Mesenchymal stem cell (in vitro differentiated cells and primary cell): ENCODE results near the gene NMD3.

Source experiments
- DNase-seq: peaks from one replicate; pipeline ENCODE4 v3.0.0-alpha.2; 2013
- H2AFZ ChIP-seq: one replicate; pipeline ENCODE4 v1.6.1; 2013; ENCODE audit warnings: low read depth, mild to moderate bottlenecking, control low read depth, inconsistent platforms, low read length, moderate library complexity
- H2AK5ac ChIP-seq: 2 replicates; pipeline ENCODE4 v1.6.1; 2013; ENCODE audit warnings: low read length, moderate library complexity, mild to moderate bottlenecking, inconsistent platforms; ENCODE audit not compliant: severe bottlenecking
- H2BK120ac ChIP-seq: one replicate; pipeline ENCODE4 v1.6.1; 2013; ENCODE audit warnings: low read depth, mild to moderate bottlenecking, inconsistent platforms, low read length, moderate library complexity
- H2BK12ac ChIP-seq, 2 experiments: one replicate each; pipeline ENCODE4 v1.6.1; 2013; ENCODE audit warnings: inconsistent platforms in 2 of 2, low read length in 2 of 2, mild to moderate bottlenecking in 2 of 2, moderate library complexity in 2 of 2, control low read depth in 1 of 2
- H2BK15ac ChIP-seq: one replicate; pipeline ENCODE4 v1.6.1; 2013; ENCODE audit warnings: mild to moderate bottlenecking, low read depth, inconsistent platforms; ENCODE audit not compliant: poor library complexity, severe bottlenecking
- H2BK5ac ChIP-seq: 2 replicates; pipeline ENCODE4 v1.6.1; 2013; ENCODE audit warnings: low read depth, mild to moderate bottlenecking, low read length, control low read depth, inconsistent platforms; ENCODE audit not compliant: poor library complexity, severe bottlenecking
- H3K14ac ChIP-seq, 2 experiments: one replicate each; pipeline ENCODE4 v1.6.1; 2013; ENCODE audit warnings: inconsistent platforms in 2 of 2, low read length in 2 of 2, control low read depth in 1 of 2, mild to moderate bottlenecking in 1 of 2, moderate library complexity in 1 of 2
- H3K18ac ChIP-seq, 2 experiments: one replicate each; pipeline ENCODE4 v1.6.1; 2013; ENCODE audit warnings: inconsistent platforms in 2 of 2, low read length in 2 of 2, control low read depth in 1 of 2, low read depth in 1 of 2, mild to moderate bottlenecking in 1 of 2
- H3K23ac ChIP-seq, 2 experiments: one replicate each; pipeline ENCODE4 v1.6.1; 2013; ENCODE audit warnings: inconsistent platforms in 2 of 2, low read length in 2 of 2, mild to moderate bottlenecking in 2 of 2, moderate library complexity in 2 of 2, control low read depth in 1 of 2
- H3K27ac ChIP-seq: 2 replicates; pipeline ENCODE4 v1.5.1; 2013; ENCODE audit warnings: mild to moderate bottlenecking, moderate library complexity, low read length, control low read depth, inconsistent platforms; ENCODE audit not compliant: poor library complexity, severe bottlenecking
- H3K27me3 ChIP-seq, 2 experiments: 2 replicates each; pipeline versions ENCODE4 v1.6.1 to v1.7.0; 2013; ENCODE audit warnings: low read length in 2 of 2, mild to moderate bottlenecking in 2 of 2, moderate library complexity in 2 of 2, control low read depth in 1 of 2, inconsistent platforms in 1 of 2; ENCODE audit not compliant: control insufficient read depth in 1 of 2, insufficient read depth in 1 of 2
- H3K36me3 ChIP-seq, 2 experiments: 2 replicates each; pipeline versions ENCODE4 v1.6.1 to v1.7.0; 2013; ENCODE audit warnings: low read length in 2 of 2, control low read depth in 1 of 2, inconsistent platforms in 1 of 2, low read depth in 1 of 2, mild to moderate bottlenecking in 1 of 2; ENCODE audit not compliant: insufficient read depth in 2 of 2, control insufficient read depth in 1 of 2
- H3K4ac ChIP-seq, 2 experiments: one replicate each; pipeline ENCODE4 v1.6.1; 2013; ENCODE audit warnings: inconsistent platforms in 2 of 2, low read length in 2 of 2, mild to moderate bottlenecking in 2 of 2, moderate library complexity in 2 of 2, control low read depth in 1 of 2, low read depth in 1 of 2
- H3K4me1 ChIP-seq: 2 replicates; pipeline ENCODE4 v1.6.1; 2013; ENCODE audit warnings: low read depth, low read length, control low read depth; ENCODE audit not compliant: control insufficient read depth, insufficient read depth
- H3K4me2 ChIP-seq: 2 replicates; pipeline ENCODE4 v1.6.1; 2013; ENCODE audit warnings: low read length, mild to moderate bottlenecking, inconsistent platforms; ENCODE audit not compliant: poor library complexity, severe bottlenecking
- H3K4me3 ChIP-seq, 2 experiments: 2 replicates each; pipeline versions ENCODE4 v1.5.1 to v1.7.0; 2013; ENCODE audit warnings: low read length in 2 of 2, mild to moderate bottlenecking in 2 of 2, control low read depth in 1 of 2, low read depth in 1 of 2; ENCODE audit not compliant: insufficient read depth in 1 of 2
- H3K79me1 ChIP-seq: replicated peaks from 2 replicates; pipeline ENCODE4 v1.6.1; 2013; ENCODE audit warnings: mild to moderate bottlenecking, control low read depth, low read length, inconsistent platforms; ENCODE audit not compliant: poor library complexity, severe bottlenecking
- H3K9ac ChIP-seq: 2 replicates; pipeline ENCODE4 v1.7.0; 2013; ENCODE audit warnings: mild to moderate bottlenecking, low read length, moderate library complexity
- H3K9me3 ChIP-seq: 2 replicates; pipeline ENCODE4 v1.7.0; 2013; ENCODE audit warnings: mild to moderate bottlenecking, low read length; ENCODE audit not compliant: control insufficient read depth
- H4K8ac ChIP-seq: one replicate; pipeline ENCODE4 v1.6.1; 2013; ENCODE audit warnings: inconsistent platforms, mild to moderate bottlenecking, low read length, moderate library complexity
- H4K91ac ChIP-seq: one replicate; pipeline ENCODE4 v1.6.1; 2013; ENCODE audit warnings: mild to moderate bottlenecking, low read length, inconsistent platforms
- WGBS: methylation state at CpG from one replicate; pipeline ENCODE4 v1.1.7; 2013; ENCODE audit warnings: mixed read lengths; 5-methylcytosine and 5-hydroxymethylcytosine counted together

NMD3 gene

GRCh38 chr3:161272524-161272923 is 51.4 kb downstream of the NMD3 start:
- no peak overlapping the region for H3K4me3 ChIP-seq
- H2BK5ac ChIP-seq, result no peak overlapping the region
- H3K14ac ChIP-seq, result no peak overlapping the region
- no peak overlapping the region for H3K27ac ChIP-seq
- H3K36me3 ChIP-seq, result peaks cover 0 to 14% of the 10 kb centered on the region in 2 experiments
- WGBS, result 90% methylated on average over 1 of the region's 2 CpGs
- H2BK15ac ChIP-seq, result no peak overlapping the region
- H2BK12ac ChIP-seq, result no peak overlapping the region
- no peak overlapping the region for H3K23ac ChIP-seq
- H4K91ac ChIP-seq, result no peak overlapping the region
- H2BK120ac ChIP-seq, result no peak overlapping the region
- H2AFZ ChIP-seq, result no peak overlapping the region
- H3K18ac ChIP-seq, result no peak overlapping the region
- H2AK5ac ChIP-seq, result no peak overlapping the region
- no peak overlapping the region for H3K9ac ChIP-seq
- H3K79me1 ChIP-seq, result no peaks in the 10 kb centered on the region
- H3K4me1 ChIP-seq, result no peaks in the 10 kb centered on the region
- H3K27me3 ChIP-seq, result no peaks in the 10 kb centered on the region
- peaks cover 3% of the 10 kb centered on the region for H3K9me3 ChIP-seq
- DNase-seq, result no peak
- no peak overlapping the region for H3K4ac ChIP-seq
- H3K4me2 ChIP-seq, result no peak overlapping the region
- no peak overlapping the region for H4K8ac ChIP-seq

- Histone ChIP-seq H2BK12ac (no peak overlapping the region), H3K4me1 (no peaks in the 10 kb centered on the region), H3K4me2 (no peak overlapping the region), H2BK5ac (no peak overlapping the region), H3K79me1 (no peaks in the 10 kb centered on the region), H2BK15ac (no peak overlapping the region), H3K23ac (no peak overlapping the region), H3K9me3 (peaks cover 10% of the 10 kb centered on the region), H3K9ac (peak overlapping the region; percentile 20), H2AFZ (no peak overlapping the region), H3K27me3 (no peaks in the 10 kb centered on the region), H3K27ac (no peak overlapping the region), H3K4me3 (no peak overlapping the region), H4K8ac (no peak overlapping the region), H4K91ac (no peak overlapping the region), H2AK5ac (no peak overlapping the region), H3K36me3 (peaks cover 0 to 14% of the 10 kb centered on the region in 2 experiments), H3K14ac (no peak overlapping the region), H3K4ac (no peak overlapping the region), H3K18ac (no peak overlapping the region), H2BK120ac (no peak overlapping the region)
- DNase-seq, result peak; percentile 47
- 74% methylated on average over 3 of the region's 3 CpGs for WGBS
Measured at GRCh38 chr3:161273589-161274218, 52.6 kb downstream of the NMD3 start.

- H3K27ac ChIP-seq, result no peak overlapping the region
- no peak overlapping the region for H3K14ac ChIP-seq
- no peak overlapping the region for H4K91ac ChIP-seq
- H3K4me1 ChIP-seq, result no peaks in the 10 kb centered on the region
- H2BK120ac ChIP-seq, result no peak overlapping the region
- no peak overlapping the region for H2BK15ac ChIP-seq
- WGBS, result 0% methylated on average over 1 of the region's 4 CpGs
- H4K8ac ChIP-seq, result no peak overlapping the region
- no peak overlapping the region for H2BK12ac ChIP-seq
- no peaks in the 10 kb centered on the region for H3K27me3 ChIP-seq
- H2AFZ ChIP-seq, result no peak overlapping the region
- no peak overlapping the region for H3K4me3 ChIP-seq
- no peak overlapping the region for H3K18ac ChIP-seq
- H3K4ac ChIP-seq, result no peak overlapping the region
- peaks cover 18% of the 10 kb centered on the region for H3K9me3 ChIP-seq
- no peak overlapping the region for H3K23ac ChIP-seq
- no peak overlapping the region for H3K4me2 ChIP-seq
- no peak overlapping the region for H3K9ac ChIP-seq
- H3K36me3 ChIP-seq, result peaks cover 0 to 14% of the 10 kb centered on the region in 2 experiments
- no peak overlapping the region for H2AK5ac ChIP-seq
- H2BK5ac ChIP-seq, result no peak overlapping the region
- peak; percentile 64 for DNase-seq
- H3K79me1 ChIP-seq, result no peaks in the 10 kb centered on the region
Measured at GRCh38 chr3:161274691-161275298, 53.7 kb downstream of the NMD3 start.

- Histone ChIP-seq H2BK15ac (no peak overlapping the region), H3K79me1 (no peaks in the 10 kb centered on the region)
- 98% methylated on average over 2 of the region's 2 CpGs for WGBS
Measured at GRCh38 chr3:161275919-161276318, 54.8 kb downstream of the NMD3 start.

More at GRCh38 chr3:161275919-161276318, 54.8 kb downstream of the NMD3 start:
- no peak overlapping the region for H3K9ac ChIP-seq
- no peak overlapping the region for H2BK5ac ChIP-seq
- no peak for DNase-seq
- no peak overlapping the region for H2BK12ac ChIP-seq
- H2BK120ac ChIP-seq, result no peak overlapping the region
- no peak overlapping the region for H3K4me2 ChIP-seq
- no peak overlapping the region for H2AK5ac ChIP-seq
- H3K27ac ChIP-seq, result no peak overlapping the region
- no peak overlapping the region for H3K23ac ChIP-seq
- H3K4ac ChIP-seq, result no peak overlapping the region
- H2AFZ ChIP-seq, result no peak overlapping the region
- H4K8ac ChIP-seq, result no peak overlapping the region
- H3K4me1 ChIP-seq, result no peaks in the 10 kb centered on the region
- no peaks in the 10 kb centered on the region for H3K27me3 ChIP-seq
- no peak overlapping the region for H3K14ac ChIP-seq
- H4K91ac ChIP-seq, result no peak overlapping the region
- H3K9me3 ChIP-seq, result peaks cover 23% of the 10 kb centered on the region
- peaks cover 0 to 14% of the 10 kb centered on the region in 2 experiments for H3K36me3 ChIP-seq
- no peak overlapping the region for H3K4me3 ChIP-seq
- no peak overlapping the region for H3K18ac ChIP-seq
